ENCODE results near the gene MTREX.
"Not testable (repeated sequence)": the region's sequence is repeated elsewhere in the genome, so short reads cannot be mapped to it uniquely, and the experiment has no call there.

MTREX gene

GRCh38 chr5:55307383-55308253, at the start of gene MTREX, which contains the start of gene DHX29:
MTREX (plus strand) TSS chr5:55307989; CDS start chr5:55308014, 25 bp downstream.
DHX29 (minus strand) TSS chr5:55307694; CDS start chr5:55307573, 121 bp downstream.
- DNase-seq: peak; percentile 88

GRCh38 chr5:55258339-55258738, 49.5 kb upstream of the MTREX start:
- DNase-seq: no peak

DNA sequence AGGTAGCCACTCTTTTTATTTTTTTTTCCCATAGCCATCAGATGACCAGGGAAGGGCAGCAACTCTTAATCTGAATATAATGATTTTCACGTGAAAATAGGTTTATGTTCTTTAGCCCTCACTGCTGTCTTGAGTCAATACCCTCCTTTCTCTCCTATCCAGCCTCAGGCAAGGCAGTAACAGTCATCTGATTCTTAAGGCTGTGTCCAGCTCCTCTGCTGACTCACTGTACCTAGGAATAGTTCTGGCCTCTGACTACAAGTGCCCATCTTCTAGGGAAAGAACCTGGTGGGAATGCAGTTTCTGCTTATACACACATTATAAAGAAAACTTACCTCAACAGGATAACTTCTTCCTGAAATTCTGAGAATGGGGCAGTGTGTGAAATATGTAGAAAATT, 31.0 kb upstream of the MTREX start:
- no peak for DNase-seq

GRCh38 chr5:55278778-55279177, 29.0 kb upstream of the MTREX start:
- DNase-seq: no peak

- DNase-seq: no peak
Observed at GRCh38 chr5:55286411-55286933, 21.3 kb upstream of the MTREX start.

GRCh38 chr5:55289808-55290207, 18.0 kb upstream of the MTREX start:
- no peak for DNase-seq

- no peak for DNase-seq
Observed at GRCh38 chr5:55290991-55291390, 16.8 kb upstream of the MTREX start.

- no peak for DNase-seq
Observed at GRCh38 chr5:55294935-55295334, 12.9 kb upstream of the MTREX start.

DNA sequence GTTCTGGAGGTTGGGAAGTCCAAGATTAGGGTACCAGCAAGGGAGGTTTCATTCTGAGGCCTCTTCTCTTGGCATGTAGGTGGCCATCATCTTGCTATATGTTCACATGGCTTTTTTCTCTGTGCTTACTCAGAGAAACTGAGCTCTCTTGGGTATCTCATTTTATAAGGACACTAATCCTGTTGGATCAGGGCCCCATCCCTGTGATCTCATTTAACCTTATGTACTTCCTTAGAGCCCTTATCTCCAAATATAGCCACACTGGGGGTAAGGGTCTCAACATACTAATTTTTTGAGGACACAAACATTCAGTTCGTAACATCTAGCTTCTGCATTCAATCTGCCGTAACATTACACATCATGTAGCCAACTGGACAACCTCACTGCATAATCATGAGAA, 6.9 kb upstream of the MTREX start:
- no peak for DNase-seq

- DNase-seq: no peak
Observed at GRCh38 chr5:55303238-55303690, 4.5 kb upstream of the MTREX start.

DNA sequence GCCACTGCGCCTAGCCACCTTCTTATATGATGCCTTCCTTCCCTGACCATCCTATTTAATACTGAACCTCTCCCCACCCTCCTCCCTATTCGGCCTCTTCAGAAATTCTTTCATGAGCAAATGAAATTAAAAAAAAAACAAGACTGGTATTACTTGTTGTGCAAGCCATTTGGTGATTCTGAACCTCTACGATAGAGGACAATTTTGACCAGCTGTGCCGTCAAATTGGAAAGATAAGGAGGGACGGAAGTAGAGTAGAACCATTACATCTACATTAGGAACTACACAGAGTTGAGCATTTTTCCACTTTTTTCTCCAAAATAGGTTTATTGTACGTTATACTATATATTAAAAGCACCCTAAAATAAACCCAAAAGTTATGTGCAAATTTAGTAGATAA, 3.2 kb upstream of the MTREX start:
- no peak for DNase-seq

- no peak for DNase-seq
Observed at GRCh38 chr5:55305345-55305744, 2.4 kb upstream of the MTREX start.

- DNase-seq: no peak
Observed at GRCh38 chr5:55306641-55307382, 977 bp upstream of the MTREX start.

- no peak for DNase-seq
Observed at GRCh38 chr5:55308254-55308836, 556 bp downstream of the MTREX start.

DNA sequence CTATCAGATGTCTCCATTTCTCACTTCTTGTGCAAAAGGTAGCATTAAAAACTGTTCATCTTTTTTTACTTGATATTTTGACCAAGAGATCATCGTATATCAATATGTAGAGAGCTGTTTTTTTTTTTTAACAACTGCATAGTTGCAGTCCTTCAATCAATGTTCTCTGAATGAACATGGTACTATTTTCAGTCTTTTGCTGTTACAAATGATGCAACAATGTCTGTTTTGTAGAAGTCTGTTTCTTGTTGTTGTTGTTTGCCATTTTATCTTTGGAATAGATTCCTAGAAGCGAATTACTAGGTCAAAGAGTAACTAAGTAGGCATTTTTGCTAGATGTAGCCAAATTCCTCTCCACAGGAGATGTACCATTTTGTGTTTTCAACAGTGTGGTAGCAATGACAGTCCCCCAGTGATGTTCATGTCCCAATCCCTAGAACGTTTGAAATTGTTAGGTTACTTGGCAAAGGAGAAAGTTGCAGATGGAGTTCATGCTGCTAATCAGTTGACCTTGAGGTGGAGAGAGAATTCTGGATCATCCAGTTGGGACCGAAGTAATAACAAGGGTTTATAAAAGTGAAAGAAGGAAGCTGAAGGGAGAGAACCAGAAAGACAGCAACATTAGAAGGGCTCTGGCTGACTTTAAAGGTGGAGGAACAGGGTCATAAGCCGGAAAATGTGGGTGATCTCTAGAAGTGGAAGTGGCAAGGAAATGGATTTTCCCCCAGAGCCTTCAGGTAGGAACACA, 6.3 kb downstream of the MTREX start:
- DNase-seq: no peak

DNA sequence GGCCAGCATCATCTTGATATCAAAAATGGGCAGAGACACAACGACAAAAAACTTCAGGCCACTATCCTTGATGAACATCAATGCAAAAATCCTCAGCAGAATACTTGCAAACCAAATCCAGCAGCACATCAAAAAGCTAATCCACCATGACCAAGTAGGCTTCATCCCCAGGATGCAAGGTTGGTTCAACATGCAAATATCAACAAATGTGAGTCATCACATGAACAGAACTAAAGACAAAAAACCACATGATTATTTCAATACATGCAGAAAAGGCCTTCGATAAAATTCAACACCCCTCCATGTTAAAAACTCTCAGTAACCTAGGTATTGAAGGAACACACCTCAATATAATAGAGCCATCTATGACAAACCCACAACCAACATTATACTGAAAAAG, 8.5 kb downstream of the MTREX start:
- no peak for DNase-seq

DNA sequence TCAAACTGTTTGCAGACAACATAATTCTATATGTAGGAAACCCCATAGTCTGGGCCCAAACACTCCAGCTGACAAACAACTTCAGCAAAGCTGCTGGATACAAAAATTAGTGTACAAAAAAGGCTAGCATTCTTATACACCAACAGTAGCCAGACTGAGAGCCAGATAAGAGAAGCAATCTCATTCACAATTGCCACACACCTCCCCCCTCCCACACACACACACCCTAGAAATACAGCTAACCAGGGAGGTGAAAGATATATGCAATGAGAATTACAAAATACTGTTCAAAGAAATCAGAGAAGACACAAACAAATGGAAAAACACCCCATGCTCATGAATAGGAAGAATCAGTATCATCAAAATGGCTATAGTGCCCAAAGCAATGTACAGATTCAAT, 9.0 kb downstream of the MTREX start:
- DNase-seq: no peak

DNA sequence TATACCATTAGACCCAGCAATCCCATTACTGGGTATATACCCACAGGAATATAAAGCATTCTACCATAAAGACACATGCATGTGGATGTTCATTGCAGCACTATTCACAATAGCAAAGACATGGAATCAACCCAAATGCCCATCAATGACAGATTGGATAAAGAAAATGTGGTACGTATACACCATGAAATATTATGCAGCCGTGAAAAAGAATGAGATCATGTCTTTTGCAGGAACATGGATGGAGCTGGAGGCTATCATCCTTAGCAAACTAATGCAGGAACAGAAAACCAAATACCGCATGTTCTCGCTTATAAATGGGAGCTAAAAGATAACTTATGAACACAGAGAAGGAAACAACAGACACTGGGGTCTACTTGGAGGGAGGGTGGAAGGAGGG, 10.4 kb downstream of the MTREX start:
- DNase-seq: not testable (repeated sequence)

GRCh38 chr5:55319491-55319890, 11.7 kb downstream of the MTREX start:
- no peak for DNase-seq

GRCh38 chr5:55320571-55320970, 12.8 kb downstream of the MTREX start:
- DNase-seq: no peak

- no peak for DNase-seq
Observed at GRCh38 chr5:55324006-55324405, 16.2 kb downstream of the MTREX start.

DNA sequence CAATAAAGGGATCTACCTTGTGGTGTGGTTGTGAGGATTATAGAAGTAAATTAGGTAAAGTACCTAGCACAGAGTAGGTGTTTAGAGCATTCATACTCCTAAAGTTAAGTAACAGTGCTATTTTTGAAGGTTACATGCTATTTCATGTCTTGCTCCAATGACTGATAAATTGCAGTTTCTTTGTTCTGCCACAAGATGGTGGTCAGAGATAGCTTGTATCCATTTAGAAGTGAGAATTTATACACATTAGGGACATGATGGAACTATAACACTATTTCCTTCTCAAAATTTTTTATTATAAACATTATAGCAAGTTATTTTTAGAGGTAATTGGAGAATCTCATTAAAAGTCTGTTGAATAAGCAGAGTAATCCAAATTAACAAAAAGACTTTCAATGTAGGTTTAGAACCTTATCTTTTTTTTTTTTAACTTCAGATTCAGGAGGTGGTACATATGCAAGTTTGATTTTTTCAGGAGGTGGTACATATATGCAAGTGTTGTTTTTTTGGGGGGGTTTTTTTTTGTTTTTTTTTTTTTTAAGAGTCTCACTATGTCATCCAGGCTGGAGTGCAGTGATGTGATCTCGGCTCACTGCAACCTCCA, 17.1 kb downstream of the MTREX start:
- no peak for DNase-seq
